K562 (cell line): ENCODE data around the gene MYO1F. TPM values are rescaled to one million over a fixed set of nuclear protein-coding genes. Genes with fewer than 3 reads are reported as not detected.

ENCODE experiments used
- ATAC-seq: fragments of 200-7000 bp; cut with Tn5 transposase; 3 replicates; pipeline ENCODE4 v1.9.1; 2020; ENCODE audit warnings: moderate library complexity
- BruUV-seq: library from RNA; stranded (reverse); fragments of 400-500 nt; replicated peaks from 2 replicates; lab custom pipeline; 2021; lab: Mats Ljungman, UMichigan
- CTCF ChIA-PET: fragments of 300-600 bp; formaldehyde crosslinking; extraction: SDS; loops from one replicate; lab custom pipeline; 2021; ENCODE audit warnings: low intra/inter-chr PET ratio; lab: Yijun Ruan, JAX
- POLR2A ChIA-PET: fragments of 300-600, 350-650 bp; sonication (Branson Sonifier 250); formaldehyde crosslinking; extraction: SDS; loops from one replicate; lab custom pipeline; 2021; ENCODE audit warnings: antibody characterized with exemption, inconsistent platforms; lab: Yijun Ruan, JAX
- DNase-seq, 4 experiments: peaks; one replicate each; pipeline versions ENCODE4 v3.0.0 to v3.0.0-alpha.2; 2011 to 2018; ENCODE audit warnings: low spot score in 3 of 4, mixed read lengths in 3 of 4; ENCODE audit errors: extremely low read depth in 1 of 4
- FAIRE-seq: peaks from 2 replicates; lab custom pipeline; 2011; peaks lifted over from hg19 to GRCh38; lab: Jason Lieb, UNC
- H2AFZ ChIP-seq: 2 replicates; pipeline ENCODE4 v1.6.0; 2011; ENCODE audit warnings: low read depth, low read length, control low read depth, inconsistent platforms
- H3K27ac ChIP-seq: fragments of 200-600 bp; 3 replicates; pipeline ENCODE4 v1.8.0; 2011; ENCODE audit warnings: low read depth, mild to moderate bottlenecking, control low read depth, inconsistent platforms, low read length, moderate library complexity, mixed read lengths; ENCODE audit errors: extremely low read depth
- H3K27me3 ChIP-seq, 2 experiments: fragments of 300-600 bp in 1 of 2; 2 replicates in 1 of 2; 3 replicates in 1 of 2; pipeline versions ENCODE4 v1.6.0 to v1.8.0; 2011; ENCODE audit warnings: inconsistent platforms in 2 of 2, low read length in 2 of 2, mild to moderate bottlenecking in 1 of 2, mixed read lengths in 1 of 2, moderate library complexity in 1 of 2; ENCODE audit not compliant: control insufficient read depth in 2 of 2, insufficient read depth in 2 of 2
- H3K36me3 ChIP-seq: fragments of 300-600 bp; 3 replicates; pipeline ENCODE4 v1.8.0; 2011; ENCODE audit warnings: mild to moderate bottlenecking, low read length, inconsistent platforms; ENCODE audit not compliant: control insufficient read depth, insufficient read depth
- H3K4me1 ChIP-seq, 2 experiments: fragments of 200-600 bp in 1 of 2; replicated peaks in 1 of 2; 2 replicates in 1 of 2; 3 replicates in 1 of 2; pipeline versions ENCODE4 v1.5.1 to v1.8.0; 2011; ENCODE audit warnings: inconsistent platforms in 2 of 2, low read length in 2 of 2, mild to moderate bottlenecking in 1 of 2, mixed read lengths in 1 of 2, moderate library complexity in 1 of 2; ENCODE audit not compliant: control insufficient read depth in 2 of 2, insufficient read depth in 2 of 2
- H3K4me2 ChIP-seq: 2 replicates; pipeline ENCODE4 v1.6.1; 2011; ENCODE audit warnings: low read length, control low read depth, inconsistent platforms, mixed read lengths; ENCODE audit not compliant: insufficient read depth
- H3K4me3 ChIP-seq: fragments of 200-600 bp; sonication (generic), shearing (Covaris generic); 2 replicates; pipeline ENCODE4 v1.5.1; 2016; ENCODE audit warnings: control low read depth, inconsistent platforms
- H3K79me2 ChIP-seq: fragments of 200-600 bp; 3 replicates; pipeline ENCODE4 v1.8.0; 2011; ENCODE audit warnings: low read length, inconsistent platforms; ENCODE audit not compliant: control insufficient read depth, insufficient read depth
- H3K9ac ChIP-seq, 2 experiments: 2 replicates each; pipeline versions ENCODE4 v1.6.0 to v1.6.1; 2011; ENCODE audit warnings: low read depth in 2 of 2, low read length in 2 of 2, control low read depth in 1 of 2, inconsistent platforms in 1 of 2, mild to moderate bottlenecking in 1 of 2, mixed read lengths in 1 of 2; ENCODE audit not compliant: insufficient read depth in 1 of 2
- H3K9me1 ChIP-seq: one replicate; pipeline ENCODE4 v1.6.0; 2011; ENCODE audit warnings: inconsistent platforms, mild to moderate bottlenecking, low read length, moderate library complexity; ENCODE audit not compliant: control insufficient read depth, insufficient read depth
- H3K9me3 ChIP-seq: replicated peaks from 2 replicates; pipeline ENCODE4 v1.5.1; 2011; ENCODE audit warnings: low read depth, low read length, inconsistent platforms; ENCODE audit not compliant: control insufficient read depth, insufficient read depth
- H4K20me1 ChIP-seq: replicated peaks from 2 replicates; pipeline ENCODE4 v1.6.1; 2011; ENCODE audit warnings: low read length, inconsistent platforms, mixed read lengths; ENCODE audit not compliant: control insufficient read depth, insufficient read depth
- ATF7 ChIP-seq: fragments of 450-650 bp; IDR thresholded peaks from 2 replicates; pipeline ENCODE4 v1.7.1; 2014; ENCODE audit warnings: mild to moderate bottlenecking, moderate library complexity
- ETV5 ChIP-seq: sonication (generic); formaldehyde crosslinking; IDR thresholded peaks from 2 replicates; pipeline ENCODE4 v1.4.0; 2020; ENCODE audit warnings: low read depth, mild to moderate bottlenecking, missing genetic modification reagents
- MED1 ChIP-seq: sonication (generic); formaldehyde crosslinking; IDR thresholded peaks from 2 replicates; pipeline ENCODE4 v1.8.1; 2023; ENCODE audit warnings: missing genetic modification reagents, borderline replicate concordance
- PPARD ChIP-seq: fragments of 250-450 bp; sonication (Bioruptor Pico); IDR thresholded peaks from 2 replicates; pipeline ENCODE4 v1.8.0; 2022; ENCODE audit warnings: inconsistent platforms, mild to moderate bottlenecking, moderate library complexity
- PTBP1 ChIP-seq: fragments of 200-400 bp; formaldehyde crosslinking; IDR thresholded peaks from 2 replicates; pipeline ENCODE4 v1.6.1; 2017; ENCODE audit warnings: low read depth, low read length
- PTTG1 ChIP-seq: fragments of 450-650 bp; IDR thresholded peaks from 2 replicates; pipeline ENCODE4 v1.6.1; 2016; ENCODE audit warnings: low read depth, mild to moderate bottlenecking, missing genetic modification characterization, missing compliant biosample characterization
- YY1 ChIP-seq, 3 experiments: IDR thresholded peaks; 2 replicates each; pipeline ENCODE4 v1.6.1; 2011; ENCODE audit warnings: low read length in 2 of 3, mild to moderate bottlenecking in 2 of 3, moderate library complexity in 2 of 3, borderline replicate concordance in 1 of 3, control low read depth in 1 of 3, low read depth in 1 of 3; ENCODE audit not compliant: insufficient read depth in 3 of 3, insufficient replicate concordance in 2 of 3, control insufficient read depth in 1 of 3, insufficient read length in 1 of 3; ENCODE audit errors: extremely low read depth in 1 of 3
- WGBS: fragments of 100-300 bp; shearing (Covaris generic); methylation state at CpG from one replicate; pipeline ENCODE4 v1.1.6; 2016; ENCODE audit warnings: low coverage, mixed read lengths; ENCODE audit not compliant: insufficient coverage; ENCODE audit errors: missing lambda C conversion rate; 5-methylcytosine and 5-hydroxymethylcytosine counted together
- in situ Hi-C: fragments of 300-500 bp; cut with MboI; formaldehyde crosslinking; loops from 4 replicates; pipeline ENCODE4 v1.15.0; 2018; ENCODE audit warnings: inconsistent platforms, mixed read lengths
- intact Hi-C: fragments of 100-400 bp; cut with micrococcal nuclease; formaldehyde crosslinking; loops from 2 replicates; pipeline ENCODE4 v1.14.2; 2022
- polyA plus RNA-seq, 8 experiments: library from polyadenylated mRNA; depleted of rRNA in 4 of 8; stranded (reverse) in 5 of 8; unstranded in 3 of 8; fragments of >200 nt; fragmentation: Nextera tagmentation in 2 of 8; fragmentation: Illumina TruSeq in 1 of 8; extraction: Ambion mirVana in 2 of 8; extraction: Trizol in 1 of 8; gene quantifications; 2 replicates each; pipeline versions ENCODE4 v1.2.1 to v1.2.3, GENCODE V29; 2011 to 2014; ENCODE audit warnings: inconsistent platforms in 1 of 8, missing spikeins in 1 of 8
- total RNA-seq, 7 experiments: library from RNA; depleted of rRNA in 6 of 7; stranded (reverse); fragments of >200 nt in 6 of 7; fragmentation: Illumina TruSeq in 2 of 7; extraction: Trizol in 2 of 7; gene quantifications; 2 replicates each; pipeline versions ENCODE4 v1.2.1 to v1.2.3, GENCODE V29; 2011 to 2021; ENCODE audit warnings: low replicate concordance in 1 of 7
- TF ChIP-seq, protein P1 (sequence below): fragments of 200-800 bp; sonication (Bioruptor generic); IDR thresholded peaks from 2 replicates; pipeline ENCODE4 v1.6.1; 2017; ENCODE audit warnings: missing genetic modification characterization, missing compliant biosample characterization
- TF ChIP-seq, protein P2 (sequence below), 2 experiments: IDR thresholded peaks; 2 replicates each; pipeline ENCODE4 v1.6.1; 2012; ENCODE audit warnings: improper control_type of control experiment in 2 of 2, low read depth in 2 of 2, low read length in 2 of 2, borderline replicate concordance in 1 of 2

Gene MYO1F
- total and polyA plus RNA-seq, 9 of the 15 experiments (the other 6 are each of a cell fraction or from before 2014, with no cell fraction given): 0.78 to 9.4 (median 4.3) TPM

DNA sequence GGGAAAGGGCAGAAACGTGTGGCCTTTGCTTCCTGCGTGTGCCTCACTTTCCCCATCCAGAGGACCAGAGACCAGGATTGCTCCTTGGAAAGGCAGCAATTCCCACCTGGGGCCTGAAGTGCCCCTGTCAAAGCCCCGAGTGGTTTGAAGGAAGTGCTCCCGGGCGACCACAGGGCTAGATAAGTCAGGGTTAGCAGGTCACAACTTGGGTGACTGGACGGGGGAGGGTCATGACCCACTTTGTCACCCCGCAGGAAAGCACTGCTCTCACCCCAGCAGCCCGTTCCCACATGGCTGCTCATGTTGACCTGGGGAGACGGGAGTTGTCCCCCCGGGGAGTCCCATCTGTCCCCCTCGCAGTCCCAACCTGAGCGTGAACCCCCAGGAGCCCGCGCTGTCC lies 75.3 kb downstream of the MYO1F start (continued):
- TF ChIP-seq, protein P1, sequence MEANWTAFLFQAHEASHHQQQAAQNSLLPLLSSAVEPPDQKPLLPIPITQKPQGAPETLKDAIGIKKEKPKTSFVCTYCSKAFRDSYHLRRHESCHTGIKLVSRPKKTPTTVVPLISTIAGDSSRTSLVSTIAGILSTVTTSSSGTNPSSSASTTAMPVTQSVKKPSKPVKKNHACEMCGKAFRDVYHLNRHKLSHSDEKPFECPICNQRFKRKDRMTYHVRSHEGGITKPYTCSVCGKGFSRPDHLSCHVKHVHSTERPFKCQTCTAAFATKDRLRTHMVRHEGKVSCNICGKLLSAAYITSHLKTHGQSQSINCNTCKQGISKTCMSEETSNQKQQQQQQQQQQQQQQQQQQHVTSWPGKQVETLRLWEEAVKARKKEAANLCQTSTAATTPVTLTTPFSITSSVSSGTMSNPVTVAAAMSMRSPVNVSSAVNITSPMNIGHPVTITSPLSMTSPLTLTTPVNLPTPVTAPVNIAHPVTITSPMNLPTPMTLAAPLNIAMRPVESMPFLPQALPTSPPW: no peak

DNA sequence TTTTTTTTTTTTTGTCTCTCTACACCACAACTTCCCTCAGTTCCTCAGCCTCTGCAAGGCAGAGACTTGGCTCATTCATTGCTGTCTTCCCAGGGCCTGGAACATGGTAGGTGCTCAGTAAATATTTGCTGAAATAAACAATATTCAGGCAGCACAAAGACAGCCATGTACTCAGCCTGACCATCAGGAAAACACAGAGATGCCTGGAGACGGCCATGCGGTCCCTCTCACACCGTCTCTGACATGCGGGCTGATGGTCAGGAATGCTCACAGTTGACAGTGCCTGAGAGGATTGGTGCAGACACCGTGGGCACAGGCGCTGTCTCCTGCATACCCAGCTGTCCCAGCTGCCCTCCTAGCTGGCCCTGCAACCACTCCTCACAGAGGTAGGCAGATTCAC lies 75.7 kb downstream of the MYO1F start:
- TF ChIP-seq MED1 (CRISPR knock-in tag) (no peak), ETV5 (CRISPR knock-in tag) (no peak), PPARD (CRISPR knock-in tag) (no peak), YY1 (IDR thresholded peaks at IDR 0.05; ENCODE audit: borderline replicate concordance in 1 of 3, control insufficient read depth in 1 of 3, extremely low read depth in 1 of 3, insufficient read depth in 3 of 3, insufficient read length in 1 of 3, insufficient replicate concordance in 2 of 3, low read depth in 1 of 3, low read length in 2 of 3) (no peak), ATF7 (no peak), PTTG1 (tag) (no peak), PTBP1 (no peak)
- TF ChIP-seq, protein P2, sequence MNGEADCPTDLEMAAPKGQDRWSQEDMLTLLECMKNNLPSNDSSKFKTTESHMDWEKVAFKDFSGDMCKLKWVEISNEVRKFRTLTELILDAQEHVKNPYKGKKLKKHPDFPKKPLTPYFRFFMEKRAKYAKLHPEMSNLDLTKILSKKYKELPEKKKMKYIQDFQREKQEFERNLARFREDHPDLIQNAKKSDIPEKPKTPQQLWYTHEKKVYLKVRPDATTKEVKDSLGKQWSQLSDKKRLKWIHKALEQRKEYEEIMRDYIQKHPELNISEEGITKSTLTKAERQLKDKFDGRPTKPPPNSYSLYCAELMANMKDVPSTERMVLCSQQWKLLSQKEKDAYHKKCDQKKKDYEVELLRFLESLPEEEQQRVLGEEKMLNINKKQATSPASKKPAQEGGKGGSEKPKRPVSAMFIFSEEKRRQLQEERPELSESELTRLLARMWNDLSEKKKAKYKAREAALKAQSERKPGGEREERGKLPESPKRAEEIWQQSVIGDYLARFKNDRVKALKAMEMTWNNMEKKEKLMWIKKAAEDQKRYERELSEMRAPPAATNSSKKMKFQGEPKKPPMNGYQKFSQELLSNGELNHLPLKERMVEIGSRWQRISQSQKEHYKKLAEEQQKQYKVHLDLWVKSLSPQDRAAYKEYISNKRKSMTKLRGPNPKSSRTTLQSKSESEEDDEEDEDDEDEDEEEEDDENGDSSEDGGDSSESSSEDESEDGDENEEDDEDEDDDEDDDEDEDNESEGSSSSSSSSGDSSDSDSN (IDR thresholded peaks at IDR 0.05; ENCODE audit: borderline replicate concordance in 1 of 2, low read depth in 2 of 2, low read length in 2 of 2): no peak
- TF ChIP-seq, all 486 proteins: peak for 0
- ChIA-PET POLR2A (no interaction called here), CTCF (no interaction called here)
- Histone ChIP-seq H3K4me3 (no peak overlapping the region), H3K9me3 (no peaks in the 10 kb centered on the region), H2AFZ (no peak overlapping the region), H3K36me3 (no peaks in the 10 kb centered on the region), H3K9ac (peak overlapping the region in 1 of 2 experiments; percentile 68; a peak in 1 of 4 replicates), H4K20me1 (no peaks in the 10 kb centered on the region), H3K9me1 (no peaks in the 10 kb centered on the region), H3K4me2 (no peak overlapping the region), H3K79me2 (no peaks in the 10 kb centered on the region), H3K4me1 (peaks cover 11 to 56% of the 10 kb centered on the region in 2 experiments; a peak in 4 of 5 replicates), H3K27ac (no peak overlapping the region), H3K27me3 (peaks cover 2 to 19% of the 10 kb centered on the region in 2 experiments; a peak in 4 of 5 replicates)
- ATAC-seq (no peak), FAIRE-seq (no peak), DNase-seq (no peak)
- in situ Hi-C loops (no loop called here), intact Hi-C loops (no loop called here)
- WGBS: 53% methylated on average over 5 of the region's 6 CpGs
- no TSS peak for BruUV-seq
